Stimulated activated CD4-positive, alpha-beta T cell treated with anti-CD3 and anti-CD28 coated beads, Interleukin-12 subunit alpha, Interleukin-12 subunit beta, amount 100 ng/mL, for 48 hours (primary cell): ENCODE results near the gene RNF43.

Source experiments
- DNase-seq, 3 donors: peaks; one replicate each; pipeline ENCODE4 v3.0.0-alpha.2; 2020; ENCODE audit warnings: low read depth in 2 of 3, low spot score in 1 of 3

The RNF43 gene

GRCh38 chr17:58417300-58418092 lies at the start of gene RNF43:
Gene RNF43, minus strand, starts transcription at chr17:58417534. Its CDS starts 1,957 bp downstream, at chr17:58415577.
- peak; percentile 78 to 83 (median 82) for DNase-seq

GRCh38 chr17:58455491-58455890 lies 38.2 kb upstream of the RNF43 start:
- no peak for DNase-seq

GRCh38 chr17:58452738-58453137 lies 35.4 kb upstream of the RNF43 start:
- no peak for DNase-seq

GRCh38 chr17:58447039-58447975 lies 30.0 kb upstream of the RNF43 start:
- peak; percentile 46 to 60 (median 53) for DNase-seq

GRCh38 chr17:58446086-58446485 lies 28.8 kb upstream of the RNF43 start:
- DNase-seq = no peak

GRCh38 chr17:58436805-58437239 lies 19.5 kb upstream of the RNF43 start:
- no peak for DNase-seq

- DNase-seq = no peak
Measured at GRCh38 chr17:58436245-58436644, 18.9 kb upstream of the RNF43 start.

GRCh38 chr17:58432806-58433573 lies 15.7 kb upstream of the RNF43 start:
- no peak for DNase-seq

- no peak for DNase-seq
Measured at GRCh38 chr17:58427807-58428206, 10.5 kb upstream of the RNF43 start.

- no peak for DNase-seq
Measured at GRCh38 chr17:58421711-58422110, 4.4 kb upstream of the RNF43 start.

- no peak for DNase-seq
Measured at GRCh38 chr17:58420827-58421226, 3.5 kb upstream of the RNF43 start.

GRCh38 chr17:58416937-58417299 lies 416 bp downstream of the RNF43 start:
- DNase-seq = no peak

- DNase-seq = no peak
Measured at GRCh38 chr17:58416396-58416795, 938 bp downstream of the RNF43 start.

GRCh38 chr17:58415371-58416055 lies 1.8 kb downstream of the RNF43 start:
- no peak for DNase-seq

GRCh38 chr17:58414596-58414997 lies 2.7 kb downstream of the RNF43 start:
- no peak for DNase-seq

- no peak for DNase-seq
Measured at GRCh38 chr17:58413684-58414083, 3.6 kb downstream of the RNF43 start.

GRCh38 chr17:58412961-58413586 lies 4.3 kb downstream of the RNF43 start:
- DNase-seq = no peak

GRCh38 chr17:58412064-58412703 lies 5.2 kb downstream of the RNF43 start:
- no peak for DNase-seq

- DNase-seq = no peak
Measured at GRCh38 chr17:58411408-58411894, 5.9 kb downstream of the RNF43 start.
